Esophagus squamous epithelium (tissue), 4 donors: Measurements from ENCODE around the gene PPL.

Experiments used
- CTCF ChIP-seq, 6 experiments: fragments of 450-650 bp in 4 of 6; fragments of 200-600 bp in 2 of 6; sonication (generic) in 2 of 6; IDR thresholded peaks; one replicate each; pipeline ENCODE4 v1.5.1; 2016 to 2019; ENCODE audit warnings: antibody characterized with exemption in 6 of 6, mild to moderate bottlenecking in 4 of 6, moderate library complexity in 4 of 6
- POLR2A ChIP-seq, 4 donors: fragments of 450-650 bp; IDR thresholded peaks; one replicate each; pipeline ENCODE4 v1.6.1; 2017; ENCODE audit warnings: antibody characterized with exemption in 4 of 4, mild to moderate bottlenecking in 4 of 4, moderate library complexity in 3 of 4

- TF ChIP-seq POLR2A (IDR thresholded peaks at IDR 0.05) (no peak), CTCF (IDR thresholded peaks at IDR 0.05) (no peak)
These were observed 46.9 kb downstream of the PPL start for GRCh38 chr16:4890026-4890425.
